IMR-90 (cell line): Measurements from ENCODE around the gene SPRR2A. TPM values are rescaled to one million over a fixed set of nuclear protein-coding genes. Genes with fewer than 3 reads are reported as not detected.

Experiments
- ATAC-seq: fragments of 200-7000 bp; cut with Tn5 transposase; 2 replicates; pipeline ENCODE4 v1.9.1; 2020; ENCODE audit warnings: low read depth, mild to moderate bottlenecking, moderate library complexity
- BruUV-seq: library from RNA; stranded (reverse); fragments of 400-500 nt; replicated peaks from 2 replicates; lab custom pipeline; 2021; lab: Mats Ljungman, UMichigan
- CTCF ChIA-PET: fragments of 300-600 bp; formaldehyde crosslinking; extraction: SDS; loops from one replicate; lab custom pipeline; 2021; ENCODE audit warnings: antibody characterized with exemption; lab: Yijun Ruan, JAX
- POLR2A ChIA-PET: fragments of 300-600 bp; sonication (Branson Sonifier 250); formaldehyde crosslinking; loops from one replicate; lab custom pipeline; 2022; ENCODE audit warnings: antibody characterized with exemption; ENCODE audit not compliant: unreplicated experiment; lab: Charles Lee
- DNase-seq: peaks from one replicate; pipeline ENCODE4 v3.0.0; 2013
- H2AFZ ChIP-seq: replicated peaks from 2 replicates; pipeline ENCODE3; 2013; ENCODE audit warnings: low read length, mild to moderate bottlenecking; ENCODE audit not compliant: poor library complexity
- H2AK5ac ChIP-seq: 2 replicates; pipeline ENCODE4 v1.6.1; 2013; ENCODE audit warnings: low read depth, low read length, inconsistent platforms
- H2AK9ac ChIP-seq: replicated peaks from 2 replicates; pipeline ENCODE3; 2013; ENCODE audit warnings: mild to moderate bottlenecking, low read depth, low read length, moderate library complexity; ENCODE audit not compliant: poor library complexity
- H2BK120ac ChIP-seq: 2 replicates; pipeline ENCODE4 v1.6.1; 2013; ENCODE audit warnings: low read depth, low read length, inconsistent platforms
- H2BK15ac ChIP-seq: 3 replicates; pipeline ENCODE4 v1.6.1; 2013; ENCODE audit warnings: low read depth, low read length, inconsistent platforms
- H2BK20ac ChIP-seq: 2 replicates; pipeline ENCODE4 v1.6.1; 2013; ENCODE audit warnings: low read depth, mild to moderate bottlenecking, inconsistent platforms, low read length, moderate library complexity
- H2BK5ac ChIP-seq: 2 replicates; pipeline ENCODE4 v1.6.1; 2013; ENCODE audit warnings: mild to moderate bottlenecking, low read depth, low read length, inconsistent platforms; ENCODE audit not compliant: poor library complexity, severe bottlenecking
- H3K14ac ChIP-seq: replicated peaks from 2 replicates; pipeline ENCODE4 v1.6.1; 2013; ENCODE audit warnings: low read depth, low read length, inconsistent platforms
- H3K18ac ChIP-seq: 2 replicates; pipeline ENCODE4 v1.6.1; 2013; ENCODE audit warnings: low read depth, low read length, control low read depth
- H3K23ac ChIP-seq: 2 replicates; pipeline ENCODE4 v1.6.1; 2013; ENCODE audit warnings: low read depth, low read length, inconsistent platforms
- H3K27ac ChIP-seq: 2 replicates; pipeline ENCODE4 v1.5.1; 2013; ENCODE audit warnings: mild to moderate bottlenecking, control low read depth, low read length; ENCODE audit not compliant: insufficient read depth
- H3K27me3 ChIP-seq: 2 replicates; pipeline ENCODE4 v1.6.1; 2013; ENCODE audit warnings: low read length; ENCODE audit not compliant: control insufficient read depth, insufficient read depth
- H3K36me3 ChIP-seq: 2 replicates; pipeline ENCODE4 v1.6.1; 2013; ENCODE audit warnings: low read length, mixed read lengths; ENCODE audit not compliant: control insufficient read depth, insufficient read depth
- H3K4ac ChIP-seq: 2 replicates; pipeline ENCODE4 v1.6.1; 2013; ENCODE audit warnings: low read depth, low read length, inconsistent platforms
- H3K4me1 ChIP-seq: 2 replicates; pipeline ENCODE4 v1.6.1; 2013; ENCODE audit warnings: low read length, mixed read lengths; ENCODE audit not compliant: control insufficient read depth, insufficient read depth
- H3K4me2 ChIP-seq: 2 replicates; pipeline ENCODE4 v1.6.1; 2013; ENCODE audit warnings: low read depth, mild to moderate bottlenecking, control low read depth, low read length, moderate library complexity
- H3K4me3 ChIP-seq: 2 replicates; pipeline ENCODE4 v1.5.1; 2013; ENCODE audit warnings: low read depth, mild to moderate bottlenecking, control low read depth, low read length, moderate library complexity; ENCODE audit not compliant: insufficient read depth
- H3K56ac ChIP-seq: 2 replicates; pipeline ENCODE4 v1.6.1; 2013; ENCODE audit warnings: low read length, inconsistent platforms; ENCODE audit not compliant: insufficient read depth; ENCODE audit errors: extremely low read depth
- H3K79me1 ChIP-seq, 2 experiments: 2 replicates each; pipeline ENCODE4 v1.6.1; 2013; ENCODE audit warnings: low read length in 2 of 2, inconsistent platforms in 1 of 2, low read depth in 1 of 2
- H3K9ac ChIP-seq: 2 replicates; pipeline ENCODE4 v1.6.1; 2013; ENCODE audit warnings: low read depth, low read length, control low read depth
- H3K9me1 ChIP-seq: 2 replicates; pipeline ENCODE4 v1.6.1; 2013; ENCODE audit warnings: low read length, inconsistent platforms; ENCODE audit not compliant: insufficient read depth
- H3K9me3 ChIP-seq: 2 replicates; pipeline ENCODE4 v1.6.1; 2013; ENCODE audit warnings: low read length; ENCODE audit not compliant: control insufficient read depth, insufficient read depth
- H4K20me1 ChIP-seq: 2 replicates; pipeline ENCODE4 v1.6.1; 2013; ENCODE audit warnings: low read length, inconsistent platforms; ENCODE audit not compliant: insufficient read depth
- H4K5ac ChIP-seq: 2 replicates; pipeline ENCODE4 v1.6.1; 2013; ENCODE audit warnings: mild to moderate bottlenecking, low read depth, low read length, control low read depth
- H4K8ac ChIP-seq, 2 experiments: 2 replicates each; pipeline ENCODE4 v1.6.1; 2013; ENCODE audit warnings: low read depth in 2 of 2, low read length in 2 of 2, control low read depth in 1 of 2, inconsistent platforms in 1 of 2
- H4K91ac ChIP-seq: 2 replicates; pipeline ENCODE4 v1.6.1; 2013; ENCODE audit warnings: low read depth, low read length, inconsistent platforms; ENCODE audit not compliant: insufficient read depth
- BHLHE40 ChIP-seq: fragments of 150-350 bp; IDR thresholded peaks from 2 replicates; pipeline ENCODE4 v1.6.1; 2016; ENCODE audit warnings: mild to moderate bottlenecking, low read depth, low read length
- CEBPB ChIP-seq: IDR thresholded peaks from 2 replicates; pipeline ENCODE4 v1.6.1; 2012; ENCODE audit warnings: low read depth, low read length, improper control_type of control experiment
- CHD1 ChIP-seq: IDR thresholded peaks from 2 replicates; pipeline ENCODE4 v1.6.1; 2012; ENCODE audit warnings: low read depth, low read length, improper control_type of control experiment
- ELK1 ChIP-seq: fragments of 150-350 bp; IDR thresholded peaks from 2 replicates; pipeline ENCODE4 v1.6.1; 2016; ENCODE audit warnings: low read depth, mild to moderate bottlenecking, low read length, moderate library complexity, borderline replicate concordance
- FOS ChIP-seq: fragments of 150-350 bp; IDR thresholded peaks from 2 replicates; pipeline ENCODE4 v1.6.1; 2016; ENCODE audit warnings: low read depth, low read length
- MAFK ChIP-seq: IDR thresholded peaks from 2 replicates; pipeline ENCODE4 v1.6.1; 2012; ENCODE audit warnings: low read depth, low read length, improper control_type of control experiment
- MAZ ChIP-seq: IDR thresholded peaks from 2 replicates; pipeline ENCODE4 v1.6.1; 2012; ENCODE audit warnings: low read depth, mild to moderate bottlenecking, low read length, improper control_type of control experiment, moderate library complexity, borderline replicate concordance
- NFE2L2 ChIP-seq: fragments of 150-350 bp; IDR thresholded peaks from 2 replicates; pipeline ENCODE4 v1.6.1; 2016; ENCODE audit warnings: low read depth, mild to moderate bottlenecking, low read length
- POLR2A ChIP-seq: IDR thresholded peaks from 2 replicates; pipeline ENCODE4 v1.6.1; 2012; ENCODE audit warnings: mild to moderate bottlenecking, low read depth, low read length
- RAD21 ChIP-seq: IDR thresholded peaks from 2 replicates; pipeline ENCODE4 v1.6.1; 2012; ENCODE audit warnings: low read length, improper control_type of control experiment
- RCOR1 ChIP-seq: IDR thresholded peaks from 2 replicates; pipeline ENCODE4 v1.6.1; 2012; ENCODE audit warnings: mild to moderate bottlenecking, low read length, improper control_type of control experiment; ENCODE audit not compliant: insufficient replicate concordance
- SMC3 ChIP-seq: fragments of 150-350 bp; IDR thresholded peaks from 2 replicates; pipeline ENCODE4 v1.6.1; 2016; ENCODE audit warnings: low read depth, mild to moderate bottlenecking, antibody characterized with exemption, low read length, moderate library complexity
- USF2 ChIP-seq: fragments of 150-350 bp; IDR thresholded peaks from 2 replicates; pipeline ENCODE4 v1.6.1; 2017; ENCODE audit warnings: mild to moderate bottlenecking, antibody characterized with exemption, low read length, low read depth
- WGBS, 2 experiments: methylation state at CpG; one replicate each; pipeline versions ENCODE4 v1.1.5 to v1.1.7; 2013; ENCODE audit warnings: missing lambda C conversion rate in 2 of 2; ENCODE audit not compliant: insufficient read length in 1 of 2; ENCODE audit errors: extremely low coverage in 2 of 2; 5-methylcytosine and 5-hydroxymethylcytosine counted together
- dilution Hi-C: fragments of 300-500 bp; cut with HindIII; formaldehyde crosslinking; loops from one replicate; pipeline ENCODE4 v1.14.3; 2018; ENCODE audit warnings: low sequenced_read_pairs; ENCODE audit not compliant: unreplicated experiment
- in situ Hi-C: fragments of 300-500 bp; cut with MboI; formaldehyde crosslinking; loops from 3 replicates; pipeline ENCODE4 v1.14.3; 2019; ENCODE audit warnings: low sequenced_read_pairs, inconsistent platforms, mixed read lengths
- intact Hi-C: fragments of 100-400 bp; cut with micrococcal nuclease; formaldehyde crosslinking; loops from 2 replicates; pipeline ENCODE4 v1.10.0; 2022
- polyA plus RNA-seq, 3 experiments: library from polyadenylated mRNA; depleted of rRNA; stranded (reverse); fragments of >200 nt; gene quantifications; 2 replicates each; pipeline ENCODE4 v1.2.3, GENCODE V29; 2012; ENCODE audit warnings: low replicate concordance in 1 of 3
- total RNA-seq: library from RNA; depleted of rRNA; stranded (reverse); fragments of >200 nt; gene quantifications from 2 replicates; pipeline ENCODE4 v1.2.3, GENCODE V29; 2012
- TF ChIP-seq, protein P1 (sequence below): conservative IDR thresholded peaks from 2 replicates; pipeline ENCODE4 v1.5.1; 2012; ENCODE audit warnings: mild to moderate bottlenecking, low read depth, low read length, improper control_type of control experiment

SPRR2A gene
- total and polyA plus RNA-seq, 2 of the 4 experiments (the other 2 are of a cell fraction), result not detected

GRCh38 chr1:153035211-153035610 lies 22.1 kb downstream of the SPRR2A start:
- no peak overlapping the region for H2AFZ ChIP-seq
- H3K4me1 ChIP-seq, result no peaks in the 10 kb centered on the region
- no peak overlapping the region for H3K14ac ChIP-seq
- intact Hi-C loops, result no loop called here
- H2AK5ac ChIP-seq, result no peak overlapping the region
- H3K4me3 ChIP-seq, result no peak overlapping the region
- no peak overlapping the region for H3K4me2 ChIP-seq
- H3K36me3 ChIP-seq, result no peaks in the 10 kb centered on the region
- H3K56ac ChIP-seq, result no peak overlapping the region
- WGBS, 2 experiments, result no CpG with 5 or more reads among the region's 1 CpG
- H4K20me1 ChIP-seq, result no peaks in the 10 kb centered on the region
- no peak overlapping the region for H3K27ac ChIP-seq
- DNase-seq, result no peak
- POLR2A ChIA-PET, result no interaction called here
- no peak overlapping the region for H2BK15ac ChIP-seq
- CTCF ChIA-PET, result no interaction called here
- no peak for TF ChIP-seq RCOR1
- TF ChIP-seq ELK1, result no peak
- no peak for TF ChIP-seq RAD21
- no peak for TF ChIP-seq FOS
- TF ChIP-seq SMC3, result no peak
- no peak for TF ChIP-seq CEBPB
- TF ChIP-seq, protein P1, sequence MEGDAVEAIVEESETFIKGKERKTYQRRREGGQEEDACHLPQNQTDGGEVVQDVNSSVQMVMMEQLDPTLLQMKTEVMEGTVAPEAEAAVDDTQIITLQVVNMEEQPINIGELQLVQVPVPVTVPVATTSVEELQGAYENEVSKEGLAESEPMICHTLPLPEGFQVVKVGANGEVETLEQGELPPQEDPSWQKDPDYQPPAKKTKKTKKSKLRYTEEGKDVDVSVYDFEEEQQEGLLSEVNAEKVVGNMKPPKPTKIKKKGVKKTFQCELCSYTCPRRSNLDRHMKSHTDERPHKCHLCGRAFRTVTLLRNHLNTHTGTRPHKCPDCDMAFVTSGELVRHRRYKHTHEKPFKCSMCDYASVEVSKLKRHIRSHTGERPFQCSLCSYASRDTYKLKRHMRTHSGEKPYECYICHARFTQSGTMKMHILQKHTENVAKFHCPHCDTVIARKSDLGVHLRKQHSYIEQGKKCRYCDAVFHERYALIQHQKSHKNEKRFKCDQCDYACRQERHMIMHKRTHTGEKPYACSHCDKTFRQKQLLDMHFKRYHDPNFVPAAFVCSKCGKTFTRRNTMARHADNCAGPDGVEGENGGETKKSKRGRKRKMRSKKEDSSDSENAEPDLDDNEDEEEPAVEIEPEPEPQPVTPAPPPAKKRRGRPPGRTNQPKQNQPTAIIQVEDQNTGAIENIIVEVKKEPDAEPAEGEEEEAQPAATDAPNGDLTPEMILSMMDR, result no peak
- no peak for TF ChIP-seq USF2
- TF ChIP-seq CHD1, result no peak
- TF ChIP-seq MAFK, result no peak
- no peak for TF ChIP-seq BHLHE40
- TF ChIP-seq POLR2A, result no peak
- no peak for TF ChIP-seq MAZ
- TF ChIP-seq NFE2L2, result no peak
- H3K79me1 ChIP-seq, result no peaks in the 10 kb centered on the region
- H2BK120ac ChIP-seq, result no peak overlapping the region
- in situ Hi-C loops, result no loop called here
- H3K9me1 ChIP-seq, result no peaks in the 10 kb centered on the region
- H2BK20ac ChIP-seq, result no peak overlapping the region
- no TSS peak for BruUV-seq
- H4K8ac ChIP-seq, result no peak overlapping the region
- no peak overlapping the region for H3K4ac ChIP-seq
- H2AK9ac ChIP-seq, result no peak overlapping the region
- no peaks in the 10 kb centered on the region for H3K27me3 ChIP-seq
- dilution Hi-C loops, result no loop called here
- H2BK5ac ChIP-seq, result no peak overlapping the region
- ATAC-seq, result no peak
- H3K9ac ChIP-seq, result no peak overlapping the region
- H4K91ac ChIP-seq, result no peak overlapping the region
- no peaks in the 10 kb centered on the region for H3K9me3 ChIP-seq
- no peak overlapping the region for H3K18ac ChIP-seq
- H3K23ac ChIP-seq, result no peak overlapping the region
- no peak overlapping the region for H4K5ac ChIP-seq
